GM18951 (cell line): Measurements from ENCODE around the gene HMG20B.
"Not testable (repeated sequence)": the region's sequence is repeated elsewhere in the genome, so short reads cannot be mapped to it uniquely, and the experiment has no call there.

ENCODE experiments used
- POLR2A ChIP-seq: IDR thresholded peaks from 4 replicates; pipeline ENCODE4 v1.6.1; 2011; ENCODE audit warnings: mild to moderate bottlenecking; ENCODE audit not compliant: insufficient read length, insufficient read depth; ENCODE audit errors: extremely low read depth
- in situ Hi-C: fragments of 300-500 bp; cut with MboI; formaldehyde crosslinking; loops from one replicate; pipeline ENCODE4 v1.12.0; 2022; ENCODE audit warnings: low sequenced_read_pairs, mixed read lengths, inconsistent platforms; ENCODE audit not compliant: unreplicated experiment

Gene HMG20B

DNA sequence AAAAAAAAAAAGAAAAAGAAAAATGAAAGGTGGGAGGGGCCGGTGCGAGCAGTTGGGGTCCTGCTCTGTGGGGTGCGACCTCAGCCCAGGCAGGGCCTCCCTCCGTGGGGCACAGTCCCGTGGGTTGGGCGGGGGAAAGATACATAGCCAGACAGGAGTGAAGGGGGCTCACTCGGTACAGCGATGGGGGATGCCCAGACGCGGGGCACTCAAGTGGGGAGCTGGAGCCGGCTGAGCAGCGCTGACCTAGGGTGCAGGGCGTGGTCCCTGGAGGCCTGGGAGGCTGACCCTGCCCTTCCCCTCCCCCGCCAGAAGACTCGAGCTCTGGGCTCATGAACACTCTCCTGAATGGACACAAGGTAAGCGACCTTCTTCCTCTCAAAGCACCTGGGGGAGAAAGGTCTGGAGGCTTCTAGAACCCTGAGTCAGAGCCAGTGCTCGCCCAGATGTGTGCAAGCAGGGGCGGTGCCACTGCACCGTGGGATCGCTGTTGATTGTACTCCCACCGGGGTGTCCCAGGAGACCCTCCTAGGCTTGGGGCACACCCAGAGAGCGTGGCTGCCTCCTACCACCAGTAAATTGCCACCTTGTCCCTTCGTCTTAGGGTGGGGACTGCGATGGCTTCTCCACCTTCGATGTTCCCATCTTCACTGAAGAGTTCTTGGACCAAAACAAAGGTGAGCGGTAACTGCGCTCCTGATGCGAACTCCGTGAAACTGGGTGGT lies 3.4 kb downstream of the HMG20B start:
- no peak for TF ChIP-seq POLR2A
- in situ Hi-C loops = no loop called here

DNA sequence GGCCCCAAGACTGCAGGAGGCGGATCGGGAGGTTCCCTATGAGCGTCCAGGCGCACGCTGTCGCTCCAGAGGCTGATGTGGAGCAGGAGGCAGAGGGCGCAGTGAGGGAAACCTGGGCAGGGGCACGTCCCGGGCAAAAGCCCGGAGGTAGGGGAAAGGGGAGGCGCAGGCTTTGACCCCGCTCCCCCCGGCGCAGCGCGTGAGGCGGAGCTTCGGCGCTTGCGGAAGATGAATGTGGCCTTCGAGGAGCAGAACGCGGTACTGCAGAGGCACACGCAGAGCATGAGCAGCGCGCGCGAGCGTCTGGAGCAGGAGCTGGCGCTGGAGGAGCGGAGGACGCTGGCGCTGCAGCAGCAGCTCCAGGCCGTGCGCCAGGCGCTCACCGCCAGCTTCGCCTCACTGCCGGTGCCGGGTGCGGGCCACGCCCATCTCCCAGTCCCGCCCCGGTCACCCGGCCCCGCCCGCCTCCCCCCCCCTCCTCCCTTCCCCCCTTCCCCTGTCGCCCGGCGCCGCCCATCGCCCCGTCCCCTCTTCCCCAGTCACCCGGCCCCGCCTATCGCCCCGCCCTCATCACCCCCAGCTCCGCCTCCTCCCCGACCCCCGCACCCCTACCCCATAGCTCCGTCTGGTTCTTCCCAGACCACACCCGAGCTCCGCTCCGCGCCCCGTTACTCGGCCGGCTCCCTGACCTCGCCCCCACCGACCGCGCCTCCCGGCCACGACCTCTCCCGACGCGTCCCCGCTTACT lies 4.1 kb downstream of the HMG20B start:
- no peak for TF ChIP-seq POLR2A
- in situ Hi-C loops = no loop called here

DNA sequence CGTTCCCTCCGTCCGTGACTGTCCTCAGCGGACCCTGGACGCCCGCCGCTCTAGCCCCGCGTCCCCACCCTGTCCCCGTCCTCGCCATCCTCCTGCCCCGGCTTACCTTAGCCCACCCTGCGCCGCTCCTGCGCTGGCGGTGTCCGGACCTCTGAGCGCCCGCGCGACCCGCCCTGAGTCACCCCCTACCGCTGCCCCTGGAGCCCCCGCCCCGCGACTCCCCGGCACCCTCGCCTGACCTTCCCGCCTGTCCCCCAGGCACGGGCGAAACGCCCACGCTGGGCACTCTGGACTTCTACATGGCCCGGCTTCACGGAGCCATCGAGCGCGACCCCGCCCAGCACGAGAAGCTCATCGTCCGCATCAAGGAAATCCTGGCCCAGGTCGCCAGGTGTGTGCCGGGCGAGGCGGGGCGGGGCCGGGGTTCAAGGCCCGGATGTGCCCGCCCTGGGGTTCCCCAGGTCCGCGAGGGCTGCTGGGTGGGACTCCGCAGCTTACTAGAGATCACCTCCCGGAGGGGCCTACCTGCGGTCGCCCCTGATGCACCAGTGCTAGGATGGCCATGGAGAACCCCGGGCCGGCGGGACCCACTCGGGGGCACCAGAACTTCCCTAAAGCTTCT lies 5.1 kb downstream of the HMG20B start:
- no peak for TF ChIP-seq POLR2A
- in situ Hi-C loops = no loop called here

DNA sequence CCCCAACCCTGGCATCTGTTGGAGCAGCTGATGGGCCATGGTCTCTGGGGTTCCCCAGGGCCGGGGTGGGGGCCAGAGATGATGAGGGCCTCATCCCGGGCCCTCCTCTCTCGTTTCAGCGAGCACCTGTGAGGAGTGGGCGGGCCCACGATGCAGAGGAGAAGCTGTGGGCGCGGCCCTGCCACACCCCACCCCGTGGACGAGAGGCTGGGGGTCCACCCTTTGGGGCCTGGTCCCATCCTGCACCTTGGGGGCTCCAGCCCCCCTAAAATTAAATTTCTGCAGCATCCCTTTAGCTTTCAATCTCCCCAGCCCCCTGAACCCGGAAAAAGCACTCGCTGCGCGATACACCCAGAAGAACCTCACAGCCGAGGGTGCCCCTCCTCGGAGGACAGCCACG lies 5.6 kb downstream of the HMG20B start:
- TF ChIP-seq POLR2A = no peak
- in situ Hi-C loops = no loop called here

DNA sequence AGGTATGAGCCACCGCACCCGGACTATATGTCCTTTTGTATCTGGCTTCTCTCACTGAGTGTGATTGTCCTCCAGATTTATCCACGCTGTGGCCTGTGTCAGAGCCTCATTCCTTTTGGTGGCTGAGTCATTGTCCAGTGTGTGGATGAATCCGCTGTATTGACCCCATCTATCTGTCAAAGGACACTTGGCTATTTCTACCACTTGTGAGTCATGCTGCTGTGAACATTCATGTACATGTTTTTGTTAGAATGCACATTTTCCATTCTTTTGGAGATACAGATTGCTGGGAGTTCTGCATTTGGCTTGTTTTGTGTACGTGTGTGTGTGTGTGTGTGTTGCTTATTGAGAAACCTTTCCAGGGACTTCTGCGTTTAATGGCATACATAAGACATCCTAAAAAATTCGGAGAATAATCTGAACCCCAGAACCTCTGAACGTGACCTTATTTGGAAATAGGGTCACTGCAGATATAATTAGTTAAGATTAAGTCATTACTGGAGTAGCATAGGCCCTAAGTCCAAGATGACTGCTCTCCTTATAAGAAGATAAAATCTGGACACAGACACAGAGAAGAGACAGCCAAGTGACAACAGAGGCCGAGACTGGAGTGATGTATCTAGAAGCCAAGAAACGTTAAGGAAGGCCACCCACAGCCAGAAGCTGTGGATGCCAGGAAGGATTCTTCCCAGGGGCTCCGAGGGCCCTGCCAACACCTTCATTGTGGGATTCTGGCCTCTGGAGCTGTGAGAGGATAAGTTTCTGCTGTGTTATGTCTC lies 7.6 kb downstream of the HMG20B start:
- no peak for TF ChIP-seq POLR2A
- in situ Hi-C loops = no loop called here

DNA sequence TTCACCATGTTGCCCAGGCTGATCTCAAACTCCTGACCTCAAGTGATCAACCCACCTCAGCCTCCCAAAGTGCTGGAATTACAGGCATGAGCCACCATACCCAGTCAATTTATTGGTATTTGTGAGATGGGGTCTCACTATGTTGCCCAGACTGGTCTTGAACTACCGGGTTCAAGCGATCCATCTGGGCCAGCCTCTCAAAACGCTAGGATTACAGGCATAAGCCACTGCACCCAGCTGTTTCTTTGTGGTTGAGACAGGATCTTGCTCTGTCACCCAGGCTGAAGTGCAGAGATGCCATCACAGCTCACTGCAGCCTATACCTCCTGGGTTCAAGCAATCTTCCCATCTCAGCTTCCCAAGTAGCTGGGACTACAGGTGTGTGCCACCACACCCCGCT lies 9.0 kb downstream of the HMG20B start:
- in situ Hi-C loops = not testable (repeated sequence)

DNA sequence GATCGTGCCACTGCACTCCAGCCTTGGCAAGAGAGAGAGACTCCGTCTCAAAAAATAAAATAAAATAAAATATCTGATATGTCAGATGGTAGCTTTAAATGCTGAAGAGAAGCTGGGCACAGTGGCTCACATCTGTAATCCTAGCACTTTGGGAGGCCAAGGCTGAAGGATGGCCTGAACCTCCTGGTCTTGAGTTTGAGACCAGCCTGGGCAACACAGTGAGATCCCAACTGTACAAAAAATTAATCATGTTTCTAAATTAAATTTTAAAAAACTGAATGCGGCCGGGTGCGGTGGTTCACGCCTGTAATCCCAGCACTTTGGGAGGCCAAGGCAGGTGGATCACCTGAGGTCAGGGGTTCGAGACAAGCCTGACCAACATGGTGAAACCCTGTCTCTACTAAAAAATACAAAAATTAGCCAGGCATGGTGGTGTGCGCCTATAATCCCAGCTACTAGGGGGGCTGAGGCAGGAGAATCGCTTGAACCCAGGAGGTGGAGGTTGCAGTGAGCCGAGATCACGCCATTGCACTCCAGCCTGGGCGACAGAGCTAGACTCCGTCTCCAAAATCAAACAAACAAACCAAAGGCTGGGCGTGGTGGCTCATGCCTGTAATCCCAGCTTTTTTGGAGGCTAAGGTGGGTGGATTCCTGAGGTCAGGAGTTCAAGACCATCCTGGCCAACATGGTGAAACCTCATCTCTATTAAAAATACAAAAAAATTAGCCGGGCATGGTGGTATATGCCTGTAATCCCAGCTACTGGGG lies 11.5 kb downstream of the HMG20B start:
- in situ Hi-C loops = not testable (repeated sequence)

DNA sequence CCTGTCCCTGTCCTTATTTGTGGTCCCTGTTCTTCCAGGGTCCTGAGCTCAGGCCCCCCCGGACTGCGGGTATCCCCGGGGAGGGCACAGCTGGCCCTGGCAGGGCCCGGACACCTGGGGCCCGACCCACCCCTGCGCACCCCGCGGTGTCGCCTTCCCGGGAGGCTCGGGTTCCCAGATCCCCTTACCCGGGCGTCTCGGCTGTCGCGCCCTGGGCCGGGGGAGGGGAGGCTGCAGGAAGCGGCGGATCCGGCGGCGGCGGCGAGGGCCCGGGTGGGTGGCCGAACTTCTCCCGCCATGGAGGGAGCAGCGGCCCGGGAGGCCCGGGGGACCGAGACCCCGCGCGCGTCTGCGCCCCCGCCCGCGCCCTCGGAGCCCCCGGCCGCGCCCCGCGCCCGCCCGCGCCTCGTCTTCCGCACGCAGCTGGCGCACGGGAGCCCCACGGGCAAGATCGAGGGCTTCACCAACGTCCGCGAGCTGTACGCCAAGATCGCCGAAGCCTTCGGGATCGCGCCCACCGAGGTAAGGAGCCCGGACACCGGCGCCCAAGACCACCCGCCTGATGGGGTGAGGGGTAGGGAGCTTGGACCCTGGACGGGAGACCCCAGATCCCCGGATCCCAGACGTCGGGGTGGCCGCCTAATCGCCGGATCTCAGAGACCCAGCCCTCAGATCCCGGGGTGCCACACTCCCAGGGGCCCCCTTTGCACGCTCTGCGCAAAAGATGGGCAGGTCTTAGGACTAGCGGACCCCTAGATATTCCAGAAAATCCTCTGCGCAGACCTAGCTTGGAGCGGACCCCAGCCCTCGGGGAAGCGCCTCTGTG lies 12.8 kb downstream of the HMG20B start, which contains the start of gene GIPC3:
GIPC3 (plus strand) TSS at position 178 of the 826 bp plus-strand sequence; CDS start at position 298, 120 bp downstream.
- no peak for TF ChIP-seq POLR2A
- in situ Hi-C loops = no loop called here

DNA sequence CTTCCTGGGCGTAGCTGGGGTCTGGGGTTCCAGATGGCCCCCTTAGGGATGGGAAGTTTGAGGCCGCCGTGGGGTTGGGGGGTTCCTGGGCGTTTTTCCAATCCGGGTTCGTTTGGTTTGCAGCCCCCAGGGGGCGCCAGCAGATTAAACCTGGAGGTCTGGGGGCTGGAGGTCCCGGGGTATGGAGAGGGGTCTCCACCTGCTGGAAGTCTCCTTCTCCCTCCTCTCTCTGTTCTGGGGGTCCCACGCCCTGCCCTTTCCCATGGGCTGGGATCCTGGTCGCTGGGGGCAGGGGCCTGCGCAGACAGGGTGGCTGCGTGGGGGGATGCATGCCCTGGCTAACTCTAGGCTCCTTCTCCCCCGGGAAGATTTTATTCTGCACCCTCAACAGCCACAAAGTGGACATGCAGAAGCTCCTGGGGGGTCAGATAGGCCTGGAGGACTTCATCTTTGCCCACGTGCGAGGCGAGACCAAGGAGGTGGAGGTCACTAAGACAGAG lies 13.4 kb downstream of the HMG20B start:
- in situ Hi-C loops = no loop called here
- no peak for TF ChIP-seq POLR2A

DNA sequence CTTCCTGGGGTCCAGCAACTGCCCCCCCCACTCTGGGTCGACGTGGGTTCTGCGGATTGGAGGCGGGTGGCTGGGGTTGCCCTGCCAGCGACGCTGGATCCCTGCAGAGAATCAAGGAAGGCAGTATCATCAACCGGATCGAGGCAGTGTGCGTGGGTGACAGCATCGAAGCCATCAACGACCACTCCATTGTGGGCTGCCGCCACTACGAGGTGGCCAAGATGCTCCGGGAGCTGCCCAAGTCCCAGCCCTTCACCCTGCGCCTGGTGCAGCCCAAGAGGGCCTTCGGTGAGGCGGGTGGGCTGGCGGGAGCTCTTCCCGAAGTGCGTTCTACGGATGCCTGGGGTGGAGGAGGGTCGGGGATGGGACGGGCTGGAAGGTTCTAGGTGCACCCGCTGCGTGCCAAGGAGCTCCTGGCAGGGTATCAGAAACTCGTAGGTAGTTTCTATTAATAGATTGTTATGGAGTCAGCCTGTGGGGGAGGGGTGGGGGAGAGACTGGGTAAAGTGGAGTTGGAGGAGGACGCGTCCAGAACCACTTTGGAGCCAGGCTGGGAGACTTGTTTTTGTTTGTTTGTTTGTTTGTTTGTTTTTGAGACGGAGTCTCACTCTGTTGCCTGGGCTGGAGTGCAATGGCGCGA lies 14.1 kb downstream of the HMG20B start:
- in situ Hi-C loops = no loop called here
- no peak for TF ChIP-seq POLR2A

DNA sequence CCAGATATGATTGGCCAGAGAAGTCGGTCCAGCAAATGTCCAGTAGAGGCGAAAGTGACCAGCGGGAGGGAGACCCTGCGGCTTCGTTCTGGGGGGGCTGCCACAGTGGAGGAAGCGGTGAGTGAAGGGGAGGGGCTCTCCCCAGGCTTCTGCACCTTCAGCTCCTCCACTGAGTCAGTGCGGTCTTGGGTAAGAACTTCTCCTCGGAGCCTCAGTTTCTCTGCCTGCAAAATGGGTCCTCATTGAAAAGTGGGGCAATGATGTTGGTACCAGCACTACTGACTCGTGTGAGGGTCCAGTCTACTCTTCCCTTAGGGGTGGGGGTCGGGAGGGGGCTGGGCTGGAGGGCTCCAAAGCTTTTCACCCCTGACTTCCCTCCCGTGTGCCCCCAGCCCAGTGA lies 16.7 kb downstream of the HMG20B start:
- no peak for TF ChIP-seq POLR2A
- in situ Hi-C loops = no loop called here
